Panc1 (cell line): Measurements from ENCODE around the gene PIGL. TPM values are rescaled to one million over a fixed set of nuclear protein-coding genes. Genes with fewer than 3 reads are reported as not detected.

Experiments
- ATAC-seq: fragments of 200-7000 bp; cut with Tn5 transposase; 2 replicates; pipeline ENCODE4 v1.9.1; 2020; ENCODE audit warnings: mild to moderate bottlenecking, moderate library complexity
- BruUV-seq: library from RNA; stranded (reverse); fragments of 400-500 nt; replicated peaks from 2 replicates; lab custom pipeline; 2021; lab: Mats Ljungman, UMichigan
- CTCF ChIA-PET: fragments of 300-600 bp; sonication (Branson Sonifier 250); formaldehyde crosslinking; loops from one replicate; lab custom pipeline; 2022; ENCODE audit warnings: antibody characterized with exemption; lab: Charles Lee
- POLR2A ChIA-PET: fragments of 300-600 bp; sonication (Branson Sonifier 250); formaldehyde crosslinking; loops from one replicate; lab custom pipeline; 2022; ENCODE audit warnings: antibody characterized with exemption; lab: Charles Lee
- DNase-seq: peaks from one replicate; pipeline ENCODE4 v3.0.0-alpha.2; 2010; ENCODE audit warnings: low read depth, low spot score
- H3K27ac ChIP-seq: 2 replicates; pipeline ENCODE4 v1.5.1; 2011; ENCODE audit warnings: mild to moderate bottlenecking, low read length, inconsistent platforms
- H3K27me3 ChIP-seq: fragments of 200-500 bp; sonication (Bioruptor generic); 2 replicates; pipeline ENCODE4 v1.6.0; 2014; ENCODE audit warnings: low read length, inconsistent platforms; ENCODE audit not compliant: control insufficient read depth, insufficient read depth
- H3K36me3 ChIP-seq: fragments of 200-500 bp; sonication (Bioruptor generic); 2 replicates; pipeline ENCODE4 v1.5.1; 2014; ENCODE audit warnings: inconsistent platforms, mild to moderate bottlenecking, low read length, moderate library complexity; ENCODE audit not compliant: control insufficient read depth, insufficient read depth
- H3K4me1 ChIP-seq: 2 replicates; pipeline ENCODE4 v1.5.1; 2011; ENCODE audit warnings: inconsistent platforms, mild to moderate bottlenecking, low read length, moderate library complexity; ENCODE audit not compliant: control insufficient read depth, insufficient read depth
- H3K4me3 ChIP-seq, 2 experiments: 2 replicates each; pipeline ENCODE4 v1.5.1; 2011 to 2012; ENCODE audit warnings: low read depth in 2 of 2, low read length in 2 of 2, mild to moderate bottlenecking in 2 of 2, inconsistent platforms in 1 of 2, moderate library complexity in 1 of 2
- H3K9me3 ChIP-seq: fragments of 200-500 bp; sonication (Bioruptor generic); 2 replicates; pipeline ENCODE4 v1.5.1; 2014; ENCODE audit warnings: low read depth, mild to moderate bottlenecking, inconsistent platforms, low read length, moderate library complexity; ENCODE audit not compliant: control insufficient read depth, insufficient read depth
- CTCF ChIP-seq: fragments of 450-650 bp; IDR thresholded peaks from 2 replicates; pipeline ENCODE4 v1.5.1; 2017; ENCODE audit warnings: mild to moderate bottlenecking
- POLR2AphosphoS5 ChIP-seq: IDR thresholded peaks from 2 replicates; pipeline ENCODE4 v1.6.1; 2012; ENCODE audit warnings: mild to moderate bottlenecking, low read depth, low read length, moderate library complexity
- REST ChIP-seq, 2 experiments: IDR thresholded peaks; 2 replicates each; pipeline ENCODE4 v1.6.1; 2011 to 2012; ENCODE audit warnings: low read depth in 2 of 2, control low read depth in 1 of 2, low read length in 1 of 2, mild to moderate bottlenecking in 1 of 2, moderate library complexity in 1 of 2; ENCODE audit not compliant: insufficient read depth in 1 of 2
- SIN3A ChIP-seq: IDR thresholded peaks from 2 replicates; pipeline ENCODE4 v1.6.1; 2012; ENCODE audit warnings: low read depth, mild to moderate bottlenecking, low read length, moderate library complexity, borderline replicate concordance; ENCODE audit not compliant: insufficient read depth
- TCF7L2 ChIP-seq: IDR thresholded peaks from 2 replicates; pipeline ENCODE4 v1.6.1; 2011; ENCODE audit warnings: mild to moderate bottlenecking, low read depth, low read length, inconsistent platforms
- in situ Hi-C: cut with HindIII; loops from 2 replicates; pipeline ENCODE4 v1.10.0; 2016; ENCODE audit warnings: low sequenced_read_pairs, low pct_unique_long_range_greater_than_20kb
- intact Hi-C: fragments of 100-400 bp; cut with micrococcal nuclease; formaldehyde crosslinking; loops from one replicate; pipeline ENCODE4 v1.10.0; 2022; ENCODE audit not compliant: unreplicated experiment
- total RNA-seq: library from RNA; stranded (reverse); gene quantifications from one replicate; pipeline ENCODE4 v1.2.1, GENCODE V29; 2021; ENCODE audit not compliant: unreplicated experiment

The PIGL gene
- total RNA-seq, 1 experiment from 2014 or later = 14.8 TPM

- Histone ChIP-seq H3K9me3 (no peaks in the 10 kb centered on the region), H3K4me3 (no peak overlapping the region), H3K4me1 (no peaks in the 10 kb centered on the region), H3K27ac (no peak overlapping the region), H3K27me3 (no peaks in the 10 kb centered on the region), H3K36me3 (no peaks in the 10 kb centered on the region)
- intact Hi-C loops (no loop called here), in situ Hi-C loops (no loop called here)
- no TSS peak for BruUV-seq
- no peak for ATAC-seq
- ChIA-PET POLR2A (no interaction called here), CTCF (no interaction called here)
- TF ChIP-seq CTCF (no peak), TCF7L2 (no peak), POLR2AphosphoS5 (no peak), REST (IDR thresholded peaks at IDR 0.05; ENCODE audit: insufficient read depth in 1 of 2, low read depth in 2 of 2, low read length in 1 of 2) (no peak), SIN3A (no peak)
- DNase-seq = no peak
These were observed 38.2 kb upstream of the PIGL start for GRCh38 chr17:16178836-16179235.

GRCh38 chr17:16181581-16181980 lies 35.4 kb upstream of the PIGL start:
- TF ChIP-seq POLR2AphosphoS5 = no peak
- TF ChIP-seq TCF7L2 = no peak
- no peak for TF ChIP-seq CTCF
- TF ChIP-seq SIN3A = no peak
- TF ChIP-seq REST (IDR thresholded peaks at IDR 0.05; ENCODE audit: insufficient read depth in 1 of 2, low read depth in 2 of 2, low read length in 1 of 2) = no peak
- POLR2A ChIA-PET = interaction anchor here (0.6 kb wide), 1 partner anchor 13 kb away, joined by 3 read pairs; no protein-coding TSS in a partner anchor
- CTCF ChIA-PET = no interaction called here
- in situ Hi-C loops (no loop called here), intact Hi-C loops (no loop called here)
- H3K9me3 ChIP-seq = no peaks in the 10 kb centered on the region
- H3K4me3 ChIP-seq = no peak overlapping the region
- H3K36me3 ChIP-seq = no peaks in the 10 kb centered on the region
- ATAC-seq (no peak), DNase-seq (no peak)
- no peaks in the 10 kb centered on the region for H3K4me1 ChIP-seq
- BruUV-seq = no TSS peak
- H3K27ac ChIP-seq = no peak overlapping the region
- no peaks in the 10 kb centered on the region for H3K27me3 ChIP-seq
